Suprapubic skin (tissue), 4 donors: ENCODE results near the gene FAHD2A.

Source experiments
- EP300 ChIP-seq: sonication (generic); formaldehyde crosslinking; IDR thresholded peaks from one replicate; pipeline ENCODE4 v1.6.1; 2017; ENCODE audit warnings: antibody characterized with exemption
- POLR2AphosphoS5 ChIP-seq, 3 donors: sonication (generic); formaldehyde crosslinking; IDR thresholded peaks; one replicate each; pipeline ENCODE4 v1.6.1; 2017; ENCODE audit warnings: antibody characterized with exemption in 3 of 3
- TF ChIP-seq, protein P1 (sequence below), 2 donors: fragments of 200-600 bp in 1 of 2; fragments of 450-650 bp in 1 of 2; sonication (generic) in 1 of 2; IDR thresholded peaks; one replicate each; pipeline ENCODE4 v1.5.1; 2016 to 2019; ENCODE audit warnings: antibody characterized with exemption in 2 of 2, mild to moderate bottlenecking in 1 of 2, moderate library complexity in 1 of 2

DNA sequence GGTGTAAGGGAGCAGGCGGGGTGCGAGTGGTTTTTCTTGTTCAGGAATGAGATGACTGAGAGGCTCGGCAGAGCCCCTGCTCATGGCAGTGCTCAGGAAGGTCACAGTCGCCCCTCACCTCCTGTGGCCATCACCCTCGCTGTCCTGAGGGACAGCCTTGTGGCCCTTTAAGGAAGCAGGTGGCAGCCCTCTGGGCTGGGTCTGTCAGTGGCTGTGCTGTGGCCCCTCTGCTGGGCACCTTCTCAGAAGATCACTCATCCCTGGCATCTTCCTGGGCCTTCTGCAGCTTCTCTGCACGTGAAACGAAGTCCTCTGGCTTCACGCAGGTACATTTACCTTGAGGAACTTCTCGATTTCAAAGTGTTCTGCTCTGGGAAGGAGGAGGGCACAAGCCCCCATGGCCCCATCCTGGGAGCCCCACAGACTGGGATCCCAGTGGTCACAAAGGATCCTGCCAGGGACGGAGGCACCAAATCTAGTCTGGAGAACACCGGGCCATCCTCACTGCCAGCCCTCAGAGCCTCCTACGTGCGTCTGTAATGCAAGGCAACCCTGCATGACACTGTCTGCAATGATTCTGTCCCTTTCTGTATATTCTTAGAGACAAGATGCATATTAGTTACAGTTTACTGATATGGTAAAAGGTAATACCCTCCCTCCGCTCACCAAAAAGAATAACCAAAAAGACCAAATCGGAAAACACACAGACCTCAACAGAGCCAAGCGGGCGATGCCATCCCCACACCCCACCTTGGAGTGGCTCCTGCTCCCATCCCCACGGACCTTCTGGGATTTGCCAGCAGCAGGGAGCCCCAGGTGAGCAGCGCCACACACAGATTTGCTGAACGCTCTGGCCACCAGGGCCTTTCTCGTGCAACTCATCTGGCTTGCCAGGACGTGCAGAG lies 25.9 kb upstream of the FAHD2A start:
- TF ChIP-seq, protein P1, sequence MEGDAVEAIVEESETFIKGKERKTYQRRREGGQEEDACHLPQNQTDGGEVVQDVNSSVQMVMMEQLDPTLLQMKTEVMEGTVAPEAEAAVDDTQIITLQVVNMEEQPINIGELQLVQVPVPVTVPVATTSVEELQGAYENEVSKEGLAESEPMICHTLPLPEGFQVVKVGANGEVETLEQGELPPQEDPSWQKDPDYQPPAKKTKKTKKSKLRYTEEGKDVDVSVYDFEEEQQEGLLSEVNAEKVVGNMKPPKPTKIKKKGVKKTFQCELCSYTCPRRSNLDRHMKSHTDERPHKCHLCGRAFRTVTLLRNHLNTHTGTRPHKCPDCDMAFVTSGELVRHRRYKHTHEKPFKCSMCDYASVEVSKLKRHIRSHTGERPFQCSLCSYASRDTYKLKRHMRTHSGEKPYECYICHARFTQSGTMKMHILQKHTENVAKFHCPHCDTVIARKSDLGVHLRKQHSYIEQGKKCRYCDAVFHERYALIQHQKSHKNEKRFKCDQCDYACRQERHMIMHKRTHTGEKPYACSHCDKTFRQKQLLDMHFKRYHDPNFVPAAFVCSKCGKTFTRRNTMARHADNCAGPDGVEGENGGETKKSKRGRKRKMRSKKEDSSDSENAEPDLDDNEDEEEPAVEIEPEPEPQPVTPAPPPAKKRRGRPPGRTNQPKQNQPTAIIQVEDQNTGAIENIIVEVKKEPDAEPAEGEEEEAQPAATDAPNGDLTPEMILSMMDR (IDR thresholded peaks at IDR 0.05), result no peak
- TF ChIP-seq EP300 (no peak), POLR2AphosphoS5 (IDR thresholded peaks at IDR 0.05) (no peak)
